DMS 273 (cell line): ENCODE results near the gene GMPR.

ENCODE experiments used
- DNase-seq: peaks from one replicate; lab custom pipeline; 2025; ENCODE audit not compliant: unreplicated experiment; lab: John Stamatoyannopoulos, UW

The GMPR gene

DNA sequence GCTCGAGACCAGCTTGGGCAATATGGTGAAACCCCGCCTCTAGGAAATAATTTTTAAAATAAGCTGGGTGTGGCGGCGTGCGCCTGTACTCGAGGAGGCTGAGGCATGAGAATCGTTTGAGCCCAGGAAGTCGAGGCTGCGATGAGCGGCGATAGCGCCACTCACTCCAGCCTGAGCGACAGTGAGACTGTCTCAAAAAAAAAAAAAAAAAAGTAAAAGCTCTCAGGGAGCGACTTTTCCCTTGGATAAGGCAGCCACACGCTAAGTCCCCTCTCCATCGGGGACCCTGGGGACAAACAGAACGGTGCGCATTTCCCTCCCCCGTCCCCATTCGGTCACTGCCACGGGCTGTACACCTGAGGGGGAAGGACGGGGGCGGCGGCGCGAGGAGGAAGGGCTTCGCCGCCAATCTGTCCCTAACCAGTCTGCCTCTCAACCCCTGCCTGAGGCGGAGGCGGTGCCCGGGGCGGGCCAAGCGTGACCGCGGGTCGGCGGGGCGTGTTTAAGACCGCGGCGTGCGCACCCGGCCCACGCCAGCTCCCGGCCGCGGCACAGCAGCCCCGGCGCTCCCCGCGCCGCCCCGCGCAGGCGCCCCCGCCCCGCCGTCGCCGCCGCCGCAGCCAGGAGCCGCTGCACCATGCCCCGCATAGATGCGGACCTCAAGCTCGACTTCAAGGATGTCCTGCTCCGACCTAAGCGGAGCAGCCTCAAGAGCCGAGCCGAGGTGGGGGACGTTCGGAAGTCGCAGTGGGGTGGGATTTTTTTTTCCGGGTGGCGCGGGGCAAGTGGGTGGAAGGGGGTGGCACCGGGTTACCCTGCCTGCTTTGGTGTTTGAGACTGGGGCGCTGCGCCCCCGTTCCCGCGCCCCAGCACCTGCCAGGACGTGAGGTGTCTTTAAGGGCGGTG, at the start of gene GMPR:
Gene GMPR (plus strand): TSS at position 531 of the 906 bp plus-strand sequence. CDS start 107 bp downstream, at position 638.
- DNase-seq: peak; percentile 87

DNA sequence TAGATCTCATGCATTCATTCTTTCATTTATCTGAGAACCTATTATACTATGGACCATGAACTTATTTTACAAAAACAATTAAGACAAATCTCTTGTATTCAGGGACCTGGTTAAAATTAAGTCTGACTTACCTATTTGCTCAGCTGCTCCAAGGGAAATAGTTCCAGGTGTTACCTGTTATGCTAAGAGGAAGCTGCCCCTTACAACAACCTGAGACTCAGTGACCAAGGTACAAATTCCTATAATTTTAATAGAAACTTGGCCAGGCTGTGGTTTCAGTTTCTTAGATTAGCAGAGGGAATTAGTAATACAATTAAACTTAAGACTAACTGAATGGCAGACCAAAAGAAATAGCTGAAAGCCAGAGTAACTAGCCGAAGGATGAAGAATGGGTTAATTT, 48.2 kb upstream of the GMPR start:
- no peak for DNase-seq

DNA sequence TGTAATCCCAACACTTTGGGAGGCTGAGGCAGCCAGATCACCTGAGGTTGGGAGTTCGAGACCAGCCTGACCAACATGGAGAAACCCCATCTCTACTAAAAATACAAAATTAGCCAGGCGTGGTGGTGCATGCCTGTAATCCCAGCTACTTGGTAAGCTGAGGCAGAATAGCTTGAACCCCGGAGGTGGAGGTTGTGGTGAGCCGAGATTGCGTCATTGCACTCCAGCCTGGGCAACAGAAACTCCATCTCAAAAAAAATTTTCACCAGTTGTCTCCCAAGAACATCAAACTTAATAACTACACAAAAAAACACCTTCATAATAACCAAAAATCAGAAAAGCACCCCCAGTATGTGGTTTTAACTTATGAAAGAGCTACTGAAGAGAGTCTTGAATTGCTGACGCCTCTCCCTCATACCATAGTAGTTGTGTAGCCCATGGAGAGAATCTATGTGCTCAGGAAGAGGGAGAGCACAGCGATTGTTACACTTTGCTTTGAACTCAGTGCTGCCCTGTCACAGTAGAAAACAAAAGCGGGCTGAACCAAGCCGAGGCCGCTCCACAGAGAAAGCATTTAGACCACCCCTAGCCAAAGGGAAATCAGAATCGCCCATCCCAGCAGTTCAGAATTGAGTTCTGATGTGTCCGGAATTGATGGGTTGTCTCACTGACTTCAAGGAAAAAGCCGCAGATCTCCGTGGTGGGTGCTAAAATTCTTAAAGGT, 42.0 kb upstream of the GMPR start:
- no peak for DNase-seq

DNA sequence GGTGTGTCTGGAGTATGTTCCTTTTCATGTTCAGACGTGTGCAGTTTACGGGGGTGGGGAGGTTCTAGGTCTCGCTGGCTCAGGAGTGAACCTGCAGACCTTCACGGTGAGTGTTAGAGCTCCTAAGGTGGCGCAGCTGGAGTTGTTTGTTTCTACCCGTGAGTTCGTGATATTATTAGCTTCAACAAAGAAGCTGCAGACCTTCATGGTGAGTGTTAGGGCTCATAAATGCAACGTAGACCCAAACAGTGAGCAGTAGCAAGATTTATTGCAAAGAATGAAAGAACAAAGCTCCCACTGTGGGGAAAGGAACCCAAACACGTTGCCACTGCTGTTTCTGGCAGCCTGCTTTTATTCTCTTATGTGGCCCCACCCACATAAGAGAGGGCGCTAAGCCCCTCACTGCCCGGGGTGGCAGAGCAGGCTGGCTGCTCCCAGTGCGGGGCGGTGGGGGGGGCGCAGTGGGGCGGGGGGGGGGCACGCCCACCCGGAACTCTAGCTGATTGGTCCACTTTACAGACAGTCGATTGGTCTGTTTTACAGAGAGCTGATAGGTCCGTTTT, 41.3 kb upstream of the GMPR start:
- no peak for DNase-seq

DNA sequence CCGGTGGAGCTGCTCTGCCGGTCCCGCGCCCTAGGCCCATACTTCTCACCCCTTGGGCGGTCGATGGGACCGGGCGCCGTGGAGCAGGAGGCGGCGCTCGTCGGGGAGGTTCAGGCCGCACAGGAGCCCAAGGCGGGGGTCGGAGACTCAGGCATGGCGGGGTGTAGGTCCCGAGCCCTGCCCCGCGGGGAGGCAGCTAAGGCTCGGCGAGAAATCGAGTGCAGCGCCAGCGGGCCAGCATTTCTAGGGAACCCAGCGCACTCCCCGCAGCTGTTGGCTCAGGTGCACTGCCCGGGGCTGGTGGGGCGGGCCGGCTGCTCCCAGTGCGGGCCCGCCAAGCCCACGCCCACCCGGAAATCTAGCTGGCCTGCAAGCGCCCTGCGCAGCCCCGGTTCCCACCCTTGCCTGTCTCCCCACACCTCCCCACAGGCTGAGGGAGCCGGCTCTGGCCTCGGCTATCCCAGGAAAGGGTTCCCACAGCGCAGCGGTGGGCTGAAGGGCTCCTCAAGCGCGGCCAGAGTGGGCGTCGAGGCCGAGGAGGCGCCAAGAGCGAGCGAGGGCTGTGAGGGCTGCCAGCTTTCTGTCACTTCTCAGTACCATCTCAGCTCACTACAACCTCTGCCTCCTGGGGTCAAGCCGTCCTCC, 40.2 kb upstream of the GMPR start:
- DNase-seq: no peak

DNA sequence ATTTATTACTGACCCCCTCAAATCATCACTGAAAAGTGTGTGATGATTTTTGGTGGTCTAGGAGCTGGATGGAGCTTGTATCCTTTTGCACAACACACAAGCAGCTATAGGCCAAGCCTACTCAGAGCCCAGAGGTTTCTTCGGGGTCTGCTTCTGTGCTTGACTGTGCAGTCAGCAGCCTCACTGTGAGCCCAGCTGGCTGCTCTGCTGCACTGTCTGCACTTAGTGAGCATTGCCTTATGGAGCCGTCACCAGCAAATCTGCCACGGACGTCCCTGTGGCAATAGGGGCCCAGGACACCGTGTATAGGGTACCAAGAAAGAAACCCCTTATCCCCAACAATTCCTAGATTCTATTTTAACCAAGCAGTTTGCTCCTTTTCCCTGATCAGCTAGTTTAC, 38.6 kb upstream of the GMPR start:
- peak; percentile 69 for DNase-seq

DNA sequence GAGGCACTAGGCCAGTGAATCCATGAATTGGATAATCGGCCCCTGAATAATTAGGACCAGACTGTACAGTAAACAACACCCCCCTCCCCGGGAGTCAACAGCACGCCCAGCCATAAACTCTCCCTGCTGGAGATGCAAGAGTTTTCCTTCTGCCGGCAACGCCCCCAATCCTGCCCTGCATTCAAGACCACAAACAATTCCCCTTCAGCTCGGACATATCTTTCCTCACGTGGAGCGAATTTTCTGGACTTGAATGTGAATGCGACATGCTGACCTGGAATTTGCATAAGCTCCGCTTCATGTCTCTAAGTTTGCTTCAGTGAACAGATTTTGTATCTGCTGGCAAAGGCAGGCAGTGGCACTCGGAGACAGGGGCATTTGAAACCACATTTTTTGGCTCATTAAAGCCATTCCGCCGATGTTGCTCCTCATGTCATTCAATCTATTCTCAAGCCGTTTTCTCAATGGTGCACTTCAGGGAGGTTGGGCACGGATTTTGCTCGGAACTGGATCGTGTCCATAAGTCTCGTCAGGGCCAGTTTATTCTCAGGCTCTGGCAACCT, 38.0 kb upstream of the GMPR start:
- DNase-seq: peak; percentile 52

DNA sequence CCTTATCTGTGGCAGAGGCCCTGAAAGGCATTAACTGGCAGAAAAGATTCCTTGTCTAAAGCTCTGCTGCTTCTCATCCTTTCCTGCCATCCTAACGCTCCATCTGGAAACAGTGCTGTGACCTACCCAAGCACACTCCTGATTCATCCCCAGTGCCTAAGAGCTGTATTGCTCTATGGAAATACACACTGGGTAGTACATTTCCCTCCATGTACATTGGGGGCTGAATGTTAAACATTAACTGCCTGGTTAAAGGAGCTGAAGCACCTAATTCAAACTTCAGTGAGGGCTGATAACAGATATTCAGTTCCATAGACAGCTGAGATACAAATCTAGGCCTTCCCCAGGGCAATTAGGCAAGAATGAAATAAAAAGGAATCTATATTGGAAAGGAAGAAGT, 36.7 kb upstream of the GMPR start:
- DNase-seq: no peak

DNA sequence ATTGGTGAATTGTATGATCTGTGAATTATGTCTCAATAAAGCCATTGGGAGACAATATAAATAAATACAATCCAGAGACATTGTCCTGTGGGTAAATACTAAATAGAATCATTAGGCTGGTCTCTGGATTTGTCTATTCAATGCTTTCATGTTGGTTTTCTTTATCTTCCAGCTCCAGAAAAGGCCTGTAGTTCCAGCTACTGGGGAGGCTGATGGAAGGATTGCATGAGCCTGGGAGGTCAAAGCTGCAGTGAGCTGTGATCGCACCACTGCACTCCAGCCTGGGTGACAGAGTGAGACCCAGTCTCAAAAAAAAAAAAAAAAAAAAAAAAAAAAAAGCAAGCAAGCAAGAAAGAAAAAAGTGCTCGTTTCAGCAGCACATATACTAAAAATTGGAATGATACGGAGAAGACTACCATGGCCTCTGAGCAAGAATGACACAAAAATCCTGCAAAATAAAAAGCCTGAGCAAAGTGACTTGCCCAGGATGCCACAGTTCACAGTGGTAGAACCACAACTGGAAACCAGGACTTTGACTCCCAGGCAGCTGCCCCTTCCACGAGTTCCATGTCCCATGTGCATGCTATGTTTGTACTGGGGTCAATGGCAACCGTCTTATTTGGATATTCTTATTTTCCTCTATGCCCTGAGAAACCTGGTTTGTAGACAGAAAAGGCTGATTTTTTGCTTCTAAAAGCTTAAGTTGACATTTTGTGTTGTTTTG, 33.6 kb upstream of the GMPR start:
- DNase-seq: peak; percentile 43

DNA sequence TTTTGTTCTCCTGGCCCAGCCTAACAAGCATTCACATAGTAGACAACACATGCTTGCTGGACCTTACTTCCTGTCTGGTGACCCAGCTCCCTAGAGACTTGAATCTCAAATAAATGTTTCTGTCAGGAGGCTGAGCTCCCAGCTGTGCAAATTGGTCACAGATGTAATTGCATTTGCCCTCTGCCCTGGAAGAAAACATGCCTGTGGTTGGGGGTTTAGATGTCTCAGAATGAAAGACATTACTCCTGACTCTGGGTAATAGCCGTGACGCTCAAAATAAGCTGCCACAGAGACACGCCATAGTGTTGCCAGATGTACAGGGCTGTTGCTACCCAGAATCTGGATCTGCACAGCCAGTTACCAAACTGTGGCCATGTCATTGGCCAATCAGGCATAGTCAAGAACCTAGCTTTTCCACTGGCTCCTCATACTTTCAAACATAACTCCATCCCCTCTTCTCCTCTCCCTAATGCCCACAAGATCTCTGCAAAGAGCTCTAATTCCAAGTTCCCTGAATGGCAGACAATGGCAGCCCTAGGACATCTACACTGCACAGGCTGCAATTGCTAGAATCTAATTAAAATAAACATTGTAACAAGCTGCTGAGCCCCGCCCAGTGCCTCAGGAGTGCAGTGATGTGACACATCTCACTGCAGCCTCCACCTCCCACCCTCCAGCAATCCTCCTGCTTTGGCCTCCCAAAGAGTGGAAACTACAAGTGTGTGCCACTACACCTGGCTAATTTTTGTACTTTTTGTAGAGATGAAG, 32.8 kb upstream of the GMPR start:
- DNase-seq: peak; percentile 86

DNA sequence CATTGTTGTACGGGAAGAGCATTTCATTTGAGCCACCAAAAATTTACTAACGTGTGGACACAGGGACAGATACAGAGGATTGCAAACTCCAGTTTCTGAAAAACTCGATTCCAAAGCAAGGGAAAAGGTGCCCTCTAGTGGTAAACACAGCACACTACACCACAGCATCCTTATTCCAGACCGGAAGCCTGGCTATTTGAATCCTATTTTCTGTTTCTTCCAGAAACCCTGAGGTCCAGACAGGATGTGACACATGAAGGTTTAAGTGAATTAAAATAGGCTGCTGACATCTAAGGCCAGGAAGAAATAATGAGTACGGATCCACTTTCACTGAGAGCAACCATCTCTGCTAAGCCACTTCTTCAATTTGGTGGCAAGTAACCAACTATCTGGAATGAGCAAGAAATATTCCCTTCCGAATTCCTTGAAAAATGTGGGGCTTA, 31.8 kb upstream of the GMPR start:
- DNase-seq: peak; percentile 81

DNA sequence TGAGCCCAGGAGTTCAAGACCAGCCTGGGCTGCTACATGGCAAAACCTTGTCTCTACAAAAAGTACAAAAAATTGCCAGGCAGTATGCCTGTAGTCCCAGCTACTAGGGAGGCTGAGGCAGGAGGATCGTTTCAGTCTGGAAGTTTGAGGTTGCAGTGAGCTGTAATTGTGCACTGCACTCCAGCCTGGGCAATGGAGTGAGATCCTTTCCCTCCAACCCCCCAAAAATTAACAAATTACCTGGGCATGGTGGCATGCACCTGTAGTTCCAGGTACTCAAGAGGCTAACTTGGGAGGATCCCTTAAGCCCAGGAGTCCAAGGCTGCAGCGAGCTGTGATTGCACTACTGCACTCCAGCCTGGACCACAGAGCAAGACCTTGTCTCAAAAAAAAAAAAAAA, 29.4 kb upstream of the GMPR start:
- DNase-seq: no peak

DNA sequence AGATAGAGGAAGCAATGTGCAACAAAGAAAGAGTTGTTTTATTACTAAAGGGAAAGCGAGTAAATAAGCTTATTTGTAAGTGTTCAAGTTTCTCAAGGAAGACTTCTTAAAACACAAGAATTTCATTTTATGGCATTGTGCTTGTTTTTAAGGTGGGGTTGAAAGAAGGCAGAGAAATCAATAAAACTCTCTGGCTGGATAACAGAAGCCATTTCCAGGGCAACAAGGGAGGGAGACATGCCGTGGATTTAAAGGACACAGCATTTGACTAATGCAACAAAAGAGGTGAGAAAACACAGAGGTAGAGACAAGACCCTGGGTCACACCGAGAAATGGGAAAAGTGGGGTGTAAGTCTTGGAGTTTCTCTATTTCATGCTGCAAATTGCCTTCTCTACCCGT, 28.8 kb upstream of the GMPR start:
- DNase-seq: no peak

DNA sequence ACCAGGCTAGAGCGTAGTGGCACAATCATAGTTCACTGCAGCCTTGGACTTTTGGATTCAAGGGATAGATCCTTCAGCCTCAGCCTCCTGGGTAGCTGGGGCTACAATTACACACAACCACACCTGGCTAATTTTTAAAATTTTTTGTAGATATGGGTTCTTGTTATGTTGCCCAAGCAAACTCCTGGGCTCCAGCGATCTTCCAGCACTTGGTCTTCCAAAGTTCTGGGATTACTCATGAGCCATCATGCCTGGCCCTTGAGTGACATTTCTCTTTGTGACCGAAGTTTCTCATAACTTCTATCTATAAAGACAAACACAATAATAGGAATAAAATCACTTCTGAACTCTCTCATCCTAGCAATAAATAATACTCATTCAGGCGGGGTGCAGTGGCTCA, 26.1 kb upstream of the GMPR start:
- DNase-seq: no peak

DNA sequence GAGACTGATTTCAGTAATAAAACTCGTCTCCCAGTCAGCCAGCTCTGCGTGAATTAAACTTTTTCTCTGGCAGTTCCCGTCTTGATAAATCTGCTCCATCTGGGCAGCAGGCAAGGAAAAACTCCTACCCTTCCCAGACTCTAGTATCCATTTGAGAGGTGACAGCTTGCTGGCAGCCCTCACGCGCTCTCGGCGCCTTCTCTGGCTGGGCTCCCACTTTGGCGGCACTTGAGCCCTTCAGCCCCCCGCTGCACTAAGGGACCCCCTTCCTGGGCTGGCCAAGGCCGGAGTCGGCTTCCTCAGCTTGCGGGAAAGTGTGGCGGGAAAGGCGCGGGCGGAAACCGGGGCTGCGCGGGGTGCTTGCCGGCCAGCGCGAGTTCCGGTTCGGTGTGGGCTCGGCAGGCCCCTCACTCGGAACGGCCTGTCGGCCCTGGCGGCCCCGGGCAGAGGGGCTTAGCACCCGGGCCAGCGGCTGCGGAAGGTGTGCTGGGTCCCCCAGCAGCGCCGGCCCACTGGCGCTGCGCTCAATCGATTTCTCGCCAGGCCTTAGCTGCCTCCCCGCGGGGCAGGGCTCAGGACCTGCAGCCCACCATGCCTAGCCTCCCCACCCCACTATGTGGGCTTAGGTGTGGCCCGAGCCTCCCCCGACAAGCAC, 21.8 kb upstream of the GMPR start:
- peak; percentile 16 for DNase-seq

DNA sequence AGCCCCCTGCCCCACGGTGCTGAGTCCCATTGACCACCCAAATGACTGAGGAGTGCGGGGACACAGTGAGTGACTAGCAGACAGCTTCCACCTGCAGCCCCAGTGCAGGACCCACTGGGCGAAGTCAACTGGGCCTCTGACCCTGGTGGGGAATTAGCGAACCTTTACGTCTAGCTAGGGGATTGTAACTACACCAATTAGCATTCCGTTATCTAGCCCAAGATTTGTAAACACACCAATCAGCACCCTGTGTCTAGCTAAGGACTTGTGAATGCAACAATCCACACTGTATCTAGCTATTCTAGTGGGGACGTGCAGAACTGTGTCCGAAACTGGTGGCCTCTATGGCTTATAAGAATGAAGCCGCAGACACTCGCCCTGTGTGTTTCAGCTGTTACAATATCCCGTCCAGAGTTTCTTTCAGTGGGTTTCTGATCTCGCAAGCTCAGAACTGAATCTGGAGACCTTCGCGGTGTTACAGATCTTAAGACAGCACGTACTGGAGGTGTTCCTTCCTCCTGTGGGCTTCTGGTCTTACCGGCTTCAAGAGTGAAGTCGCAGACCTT, 21.1 kb upstream of the GMPR start:
- no peak for DNase-seq

DNA sequence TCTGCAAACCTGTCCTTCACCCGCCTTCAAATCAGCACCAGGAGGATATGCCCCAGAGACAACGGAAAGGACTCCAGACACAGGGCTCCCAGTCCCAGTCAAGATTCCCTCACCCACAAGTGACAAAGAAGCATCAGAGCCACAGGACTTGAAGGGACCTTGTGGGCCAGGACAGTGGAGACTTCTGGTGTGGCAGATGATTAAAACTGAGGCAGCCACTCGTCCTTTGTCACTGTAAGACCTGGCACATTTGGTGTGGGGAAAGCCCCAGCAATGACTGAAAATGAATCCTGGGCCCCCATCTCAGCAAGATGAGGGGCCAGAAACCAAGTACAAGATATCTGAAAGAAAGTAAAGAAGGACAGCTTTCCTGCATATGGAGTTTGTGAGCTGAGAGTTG, 15.6 kb upstream of the GMPR start:
- no peak for DNase-seq

DNA sequence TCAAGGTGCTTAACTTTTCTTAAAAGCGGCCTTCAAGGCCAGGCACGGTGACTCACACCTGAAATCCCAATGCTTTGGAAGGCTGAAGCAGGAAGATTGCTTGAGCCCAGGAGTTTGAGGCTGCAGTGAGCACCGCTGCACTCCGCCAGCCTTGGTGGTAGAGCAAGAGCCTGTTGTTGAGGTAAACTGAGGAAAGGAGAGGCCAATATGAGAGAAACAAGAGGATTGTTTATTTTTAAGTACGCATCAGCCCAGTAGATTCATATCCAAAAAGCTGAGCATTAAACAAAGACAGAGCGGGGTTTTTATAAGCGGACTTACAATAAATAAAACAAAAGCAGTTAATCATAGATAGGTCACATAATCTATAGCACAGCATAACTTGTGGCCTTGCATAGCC, 15.0 kb upstream of the GMPR start:
- no peak for DNase-seq

DNA sequence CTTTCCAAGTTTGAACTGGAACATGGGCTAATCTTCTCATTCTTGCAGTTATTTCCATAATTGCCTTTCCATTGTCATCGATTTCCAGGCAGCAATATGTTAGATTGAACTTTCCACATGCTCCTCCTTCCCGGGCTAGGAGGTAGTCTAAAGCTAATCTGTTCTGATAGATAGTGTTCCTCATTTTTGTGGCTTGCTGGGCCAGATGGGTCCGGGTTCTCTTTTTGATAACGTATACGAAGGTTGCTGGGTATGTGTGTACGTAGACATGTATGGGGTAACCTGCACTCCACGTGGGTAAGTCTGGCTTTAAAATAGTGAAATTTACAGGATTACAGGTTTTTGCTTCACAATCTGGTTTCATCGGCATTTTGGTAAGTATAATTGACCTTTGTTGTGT, 14.0 kb upstream of the GMPR start:
- DNase-seq: no peak
